ENCODE data around the gene DPYSL5.
"Not testable (repeated sequence)": the region's sequence is repeated elsewhere in the genome, so short reads cannot be mapped to it uniquely, and the experiment has no call there.

Gene DPYSL5

GRCh38 chr2:26917135-26917836 lies 69.4 kb downstream of the DPYSL5 start:
- TF ChIP-seq, protein P1, sequence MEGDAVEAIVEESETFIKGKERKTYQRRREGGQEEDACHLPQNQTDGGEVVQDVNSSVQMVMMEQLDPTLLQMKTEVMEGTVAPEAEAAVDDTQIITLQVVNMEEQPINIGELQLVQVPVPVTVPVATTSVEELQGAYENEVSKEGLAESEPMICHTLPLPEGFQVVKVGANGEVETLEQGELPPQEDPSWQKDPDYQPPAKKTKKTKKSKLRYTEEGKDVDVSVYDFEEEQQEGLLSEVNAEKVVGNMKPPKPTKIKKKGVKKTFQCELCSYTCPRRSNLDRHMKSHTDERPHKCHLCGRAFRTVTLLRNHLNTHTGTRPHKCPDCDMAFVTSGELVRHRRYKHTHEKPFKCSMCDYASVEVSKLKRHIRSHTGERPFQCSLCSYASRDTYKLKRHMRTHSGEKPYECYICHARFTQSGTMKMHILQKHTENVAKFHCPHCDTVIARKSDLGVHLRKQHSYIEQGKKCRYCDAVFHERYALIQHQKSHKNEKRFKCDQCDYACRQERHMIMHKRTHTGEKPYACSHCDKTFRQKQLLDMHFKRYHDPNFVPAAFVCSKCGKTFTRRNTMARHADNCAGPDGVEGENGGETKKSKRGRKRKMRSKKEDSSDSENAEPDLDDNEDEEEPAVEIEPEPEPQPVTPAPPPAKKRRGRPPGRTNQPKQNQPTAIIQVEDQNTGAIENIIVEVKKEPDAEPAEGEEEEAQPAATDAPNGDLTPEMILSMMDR (IDR thresholded peaks at IDR 0.05; ENCODE audit: poor library complexity, severe bottlenecking): no peak
- no peak for ATAC-seq (ENCODE audit: low read depth)
- no peak overlapping the region for H3K27ac ChIP-seq (ENCODE audit: poor library complexity, severe bottlenecking)
- DNase-seq (ENCODE audit: low spot score): no peak
- H3K36me3 ChIP-seq (ENCODE audit: low read depth): no peaks in the 10 kb centered on the region
- H3K4me1 ChIP-seq (ENCODE audit: insufficient read depth, poor library complexity, severe bottlenecking): no peaks in the 10 kb centered on the region
- H3K27me3 ChIP-seq (ENCODE audit: insufficient read depth, poor library complexity, severe bottlenecking): peaks cover 29% of the 10 kb centered on the region
- no peaks in the 10 kb centered on the region for H3K9me3 ChIP-seq (ENCODE audit: severe bottlenecking)
- no peak overlapping the region for H3K4me3 ChIP-seq (ENCODE audit: severe bottlenecking)

- TF ChIP-seq, protein P1 (IDR thresholded peaks at IDR 0.05; ENCODE audit: poor library complexity, severe bottlenecking): no peak
- no peaks in the 10 kb centered on the region for H3K4me1 ChIP-seq (ENCODE audit: insufficient read depth, poor library complexity, severe bottlenecking)
- peaks cover 9% of the 10 kb centered on the region for H3K27me3 ChIP-seq (ENCODE audit: insufficient read depth, poor library complexity, severe bottlenecking)
- DNase-seq (ENCODE audit: low spot score) (no peak), ATAC-seq (ENCODE audit: low read depth) (no peak)
- no peaks in the 10 kb centered on the region for H3K9me3 ChIP-seq (ENCODE audit: severe bottlenecking)
- no peaks in the 10 kb centered on the region for H3K36me3 ChIP-seq (ENCODE audit: low read depth)
- no peak overlapping the region for H3K4me3 ChIP-seq (ENCODE audit: severe bottlenecking)
- no peak overlapping the region for H3K27ac ChIP-seq (ENCODE audit: poor library complexity, severe bottlenecking)
Observed at GRCh38 chr2:26921323-26921722, 73.4 kb downstream of the DPYSL5 start.

DNA sequence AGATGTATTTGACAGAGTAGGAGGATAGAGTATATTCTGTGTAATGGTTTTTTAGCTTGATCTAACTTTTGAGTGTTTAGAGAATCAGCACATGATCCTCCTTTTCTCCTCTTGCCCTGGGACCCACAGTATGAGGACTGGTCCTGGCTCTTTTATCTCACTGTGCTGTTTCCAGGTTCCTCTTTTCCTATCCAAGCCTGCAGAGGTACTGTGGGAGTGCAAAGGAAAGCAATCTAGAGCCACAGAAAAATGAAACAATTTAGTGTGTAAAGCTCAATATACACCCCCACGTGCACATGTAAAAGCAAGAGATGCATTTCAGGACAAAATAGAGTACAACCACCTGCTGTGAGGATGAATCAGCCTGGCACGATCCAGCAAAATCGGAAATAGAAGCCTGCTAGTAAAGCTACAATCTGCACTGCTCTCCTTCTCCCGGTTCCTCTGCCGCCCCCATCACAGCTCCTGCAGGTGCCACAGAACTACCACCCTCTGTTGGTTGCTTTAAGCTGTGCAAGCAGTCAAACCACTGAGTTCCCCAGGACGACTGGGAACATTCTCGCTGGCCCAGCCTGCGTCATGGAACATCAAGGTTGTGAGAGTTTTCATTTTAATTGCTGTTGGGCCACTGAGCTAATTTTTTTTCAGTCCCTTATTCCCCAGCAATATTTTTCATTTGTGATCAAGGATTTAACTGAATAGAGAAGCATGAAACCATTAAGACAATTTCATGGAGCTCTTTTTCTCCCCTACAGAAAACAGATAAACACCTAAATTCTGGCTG lies 74.7 kb downstream of the DPYSL5 start:
- DNase-seq (ENCODE audit: low spot score): no peak
- H3K36me3 ChIP-seq (ENCODE audit: low read depth): no peaks in the 10 kb centered on the region
- TF ChIP-seq, protein P1 (IDR thresholded peaks at IDR 0.05; ENCODE audit: poor library complexity, severe bottlenecking): peak; percentile 35
- H3K27ac ChIP-seq (ENCODE audit: poor library complexity, severe bottlenecking): no peak overlapping the region
- H3K4me3 ChIP-seq (ENCODE audit: severe bottlenecking): no peak overlapping the region
- H3K4me1 ChIP-seq (ENCODE audit: insufficient read depth, poor library complexity, severe bottlenecking): no peaks in the 10 kb centered on the region
- peak; percentile 75 for ATAC-seq (ENCODE audit: low read depth)
- H3K27me3 ChIP-seq (ENCODE audit: insufficient read depth, poor library complexity, severe bottlenecking): peaks cover 9% of the 10 kb centered on the region
- H3K9me3 ChIP-seq (ENCODE audit: severe bottlenecking): no peaks in the 10 kb centered on the region

DNA sequence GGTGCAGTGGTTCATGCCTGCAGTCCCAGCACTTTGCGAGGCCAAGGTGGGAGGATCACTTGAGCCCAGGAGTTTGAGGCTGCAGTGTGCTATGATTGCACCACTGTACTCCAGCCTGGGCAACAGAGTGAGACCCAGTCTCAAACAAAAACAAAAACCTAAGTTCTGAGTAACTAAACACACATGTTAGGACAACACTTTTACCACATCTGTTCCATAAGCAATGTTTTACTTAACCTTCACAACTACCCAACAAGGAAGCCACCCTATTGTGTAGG lies 75.2 kb downstream of the DPYSL5 start:
- not testable (repeated sequence) for H3K27ac ChIP-seq (ENCODE audit: poor library complexity, severe bottlenecking); H3K9me3 ChIP-seq (ENCODE audit: severe bottlenecking); DNase-seq (ENCODE audit: low spot score); H3K27me3 ChIP-seq (ENCODE audit: insufficient read depth, poor library complexity, severe bottlenecking); ATAC-seq (ENCODE audit: low read depth); H3K4me3 ChIP-seq (ENCODE audit: severe bottlenecking); H3K36me3 ChIP-seq (ENCODE audit: low read depth); H3K4me1 ChIP-seq (ENCODE audit: insufficient read depth, poor library complexity, severe bottlenecking)

DNA sequence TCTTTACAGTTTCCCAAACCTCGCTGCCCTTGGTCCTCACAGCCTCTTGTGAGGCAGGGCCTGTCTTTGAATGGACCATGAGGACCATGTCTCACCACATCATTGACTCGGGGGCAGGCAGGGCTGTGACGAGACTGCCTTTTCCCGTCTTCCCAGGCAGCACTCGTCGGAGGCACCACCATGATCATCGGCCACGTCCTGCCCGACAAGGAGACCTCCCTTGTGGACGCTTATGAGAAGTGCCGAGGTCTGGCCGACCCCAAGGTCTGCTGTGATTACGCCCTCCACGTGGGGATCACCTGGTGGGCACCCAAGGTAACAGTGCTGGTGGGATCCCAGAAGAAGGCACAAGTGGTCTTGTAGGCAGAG lies 76.8 kb downstream of the DPYSL5 start:
- Histone ChIP-seq H3K36me3 (ENCODE audit: low read depth) (no peaks in the 10 kb centered on the region), H3K27ac (ENCODE audit: poor library complexity, severe bottlenecking) (no peak overlapping the region), H3K27me3 (ENCODE audit: insufficient read depth, poor library complexity, severe bottlenecking) (peaks cover 9% of the 10 kb centered on the region), H3K4me3 (ENCODE audit: severe bottlenecking) (no peak overlapping the region), H3K9me3 (ENCODE audit: severe bottlenecking) (no peaks in the 10 kb centered on the region), H3K4me1 (ENCODE audit: insufficient read depth, poor library complexity, severe bottlenecking) (no peaks in the 10 kb centered on the region)
- TF ChIP-seq, protein P1 (IDR thresholded peaks at IDR 0.05; ENCODE audit: poor library complexity, severe bottlenecking): no peak
- ATAC-seq (ENCODE audit: low read depth): no peak
- no peak for DNase-seq (ENCODE audit: low spot score)
